DMS153 (cell line): ENCODE measurements around the gene CAMTA1.

Experiments used
- DNase-seq: peaks from one replicate; lab custom pipeline; 2025; lab: John Stamatoyannopoulos, UW

Gene CAMTA1

DNA sequence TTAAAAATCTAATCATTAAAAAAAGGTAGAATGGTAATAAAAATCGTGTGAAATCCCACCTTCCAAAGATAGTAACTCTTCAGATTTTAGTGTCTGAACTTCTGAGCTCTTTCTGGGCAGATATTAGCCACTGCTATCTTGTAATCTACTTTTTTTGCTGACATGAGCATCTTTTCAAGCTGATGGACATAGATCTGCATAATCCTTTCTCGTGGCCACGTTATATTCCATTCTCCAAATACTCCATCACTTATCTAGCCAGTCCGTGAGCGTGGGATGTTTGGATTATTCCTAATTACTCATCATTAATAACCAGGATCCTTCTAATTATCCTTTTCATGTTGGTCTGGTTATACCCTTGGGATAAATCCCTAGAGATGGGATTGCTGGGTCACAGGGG lies 731.7 kb downstream of the CAMTA1 start:
- DNase-seq = no peak

- no peak for DNase-seq
Observed at GRCh38 chr1:7517611-7518330, 732.5 kb downstream of the CAMTA1 start.

GRCh38 chr1:7518411-7518810 lies 733.2 kb downstream of the CAMTA1 start:
- DNase-seq = no peak

DNA sequence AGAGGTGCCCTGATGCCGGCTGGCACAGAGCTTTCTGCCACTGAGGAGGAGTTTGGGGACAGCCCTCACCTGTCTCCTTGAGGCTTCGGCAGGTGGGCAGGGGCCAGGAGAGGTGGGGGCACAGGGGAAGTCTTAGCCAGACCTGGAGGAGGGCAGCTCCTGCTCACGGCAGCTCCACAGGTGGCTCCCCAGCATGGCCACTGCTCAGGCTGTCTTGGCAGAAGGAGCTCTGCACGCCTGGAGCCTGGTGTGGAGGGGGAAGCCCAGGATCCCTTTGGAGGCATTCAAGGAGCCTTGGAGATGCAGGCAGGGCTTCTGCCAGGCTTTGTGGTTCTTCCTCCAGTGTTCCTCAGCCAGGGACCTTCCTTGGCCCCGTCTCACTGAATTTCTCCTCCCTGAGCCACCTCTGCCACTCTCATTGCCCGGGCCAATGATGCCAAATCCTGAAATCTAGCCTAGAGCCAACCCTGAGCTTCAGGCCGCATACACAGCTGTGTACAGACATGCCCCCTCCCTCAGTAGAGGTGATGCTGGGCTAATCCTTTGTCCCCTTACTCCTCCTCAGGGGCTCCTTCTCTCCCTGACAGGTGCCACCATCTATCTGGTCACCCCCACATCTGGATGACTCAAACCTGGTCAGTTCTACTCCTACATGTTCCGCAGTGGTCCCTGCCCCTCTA lies 734.1 kb downstream of the CAMTA1 start:
- DNase-seq = no peak

DNA sequence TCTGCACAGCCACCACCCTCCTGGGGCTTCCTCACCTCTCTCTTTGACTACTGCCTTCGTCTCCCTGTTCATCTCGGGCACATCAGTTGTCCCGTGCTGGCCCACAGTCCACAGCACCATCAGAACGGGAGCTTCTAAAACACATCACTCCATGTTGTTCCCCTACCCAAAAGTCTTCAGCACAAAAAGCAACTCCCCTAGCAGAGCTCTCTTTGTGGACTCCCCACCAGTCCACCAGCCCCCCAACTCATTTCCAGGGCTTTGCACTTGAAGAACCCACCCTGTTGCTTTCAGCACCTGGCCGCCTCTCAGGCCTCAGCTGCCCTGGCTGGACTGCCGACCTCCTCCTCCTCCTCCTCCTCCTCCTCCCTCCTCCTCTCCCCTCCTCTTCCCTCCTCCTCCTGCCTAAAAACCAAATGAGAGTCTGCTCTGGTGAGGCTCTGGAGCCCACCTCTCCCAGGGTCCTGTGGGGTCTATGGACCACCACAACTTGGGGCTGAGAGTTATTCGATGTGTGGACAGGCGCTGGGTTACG lies 734.7 kb downstream of the CAMTA1 start:
- DNase-seq = no peak

GRCh38 chr1:7520496-7520895 lies 735.2 kb downstream of the CAMTA1 start:
- DNase-seq = no peak

GRCh38 chr1:7524341-7525337 lies 739.4 kb downstream of the CAMTA1 start:
- DNase-seq = no peak

GRCh38 chr1:7525338-7526063 lies 740.2 kb downstream of the CAMTA1 start:
- no peak for DNase-seq

DNA sequence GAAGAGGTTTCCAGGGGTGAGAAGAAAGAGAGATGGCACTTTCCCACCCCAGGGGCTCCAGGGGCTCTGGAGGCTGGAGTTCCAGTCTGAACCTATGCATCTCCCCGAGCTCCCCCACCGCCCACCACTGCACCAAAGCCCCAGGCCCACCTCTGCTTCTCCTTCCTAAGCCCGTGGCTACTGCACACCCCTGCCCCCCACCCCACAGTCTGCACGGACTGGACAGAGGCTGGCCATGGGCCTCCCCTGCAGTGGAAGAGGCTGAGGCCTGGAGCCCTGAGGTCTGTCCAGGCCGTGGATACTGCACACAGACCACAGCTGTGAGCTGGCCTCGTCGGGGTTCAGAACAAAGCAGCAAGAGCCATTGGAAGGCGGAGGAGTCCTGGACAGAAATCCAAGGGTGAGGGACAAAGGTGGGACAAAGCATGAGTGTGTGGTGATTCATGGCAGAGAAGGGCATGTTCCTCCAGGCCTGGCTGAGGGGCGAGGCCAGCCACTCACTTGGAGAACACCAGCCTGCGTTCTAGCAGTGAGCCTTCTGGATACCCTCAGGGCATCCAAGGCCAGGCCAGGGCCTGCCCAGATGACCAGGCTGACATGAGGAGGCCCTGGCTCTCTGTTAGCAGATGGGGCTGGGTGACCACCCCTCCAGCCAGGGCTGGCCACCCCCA lies 741.1 kb downstream of the CAMTA1 start:
- DNase-seq = no peak

DNA sequence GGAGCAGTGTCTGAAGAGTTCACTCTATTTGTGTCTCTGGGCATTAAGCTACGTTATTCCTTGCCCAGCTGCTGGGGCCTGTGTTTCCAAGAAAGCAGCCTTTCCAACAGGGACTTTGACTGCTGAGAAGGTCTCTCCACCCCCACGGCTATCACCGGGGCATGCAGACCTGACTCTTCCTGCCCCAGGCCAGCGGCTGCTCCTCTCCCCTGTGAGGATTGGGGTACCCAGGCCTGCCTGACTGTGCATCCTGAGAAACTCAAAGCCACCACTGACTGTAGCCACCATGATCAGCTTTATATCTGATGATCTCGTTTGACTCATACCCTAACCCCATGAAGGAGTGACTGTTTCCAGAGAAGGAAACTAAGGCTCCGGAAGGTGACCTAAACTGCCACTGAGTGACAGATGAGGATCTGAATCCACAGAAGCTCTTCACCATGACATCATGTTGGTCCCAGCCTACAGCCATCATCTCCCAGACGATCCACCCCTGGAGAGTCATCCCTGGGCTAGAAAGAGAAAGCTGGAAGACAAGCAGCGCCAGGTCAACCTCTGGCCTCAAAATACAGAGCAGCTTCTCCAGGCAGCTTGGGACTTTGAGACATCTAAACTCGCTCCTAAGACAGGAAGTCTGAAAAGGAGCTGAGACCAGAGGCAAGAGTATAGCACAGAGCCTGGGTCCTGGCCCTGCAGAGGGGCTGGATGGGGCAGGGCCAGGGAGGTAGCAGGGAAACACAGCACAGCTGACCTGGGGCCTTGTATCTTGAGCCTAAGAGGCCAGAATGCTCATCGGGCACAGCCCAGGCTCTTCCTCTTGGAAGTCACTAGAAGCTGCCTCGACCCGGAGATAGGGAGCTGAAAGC lies 741.8 kb downstream of the CAMTA1 start:
- no peak for DNase-seq

DNA sequence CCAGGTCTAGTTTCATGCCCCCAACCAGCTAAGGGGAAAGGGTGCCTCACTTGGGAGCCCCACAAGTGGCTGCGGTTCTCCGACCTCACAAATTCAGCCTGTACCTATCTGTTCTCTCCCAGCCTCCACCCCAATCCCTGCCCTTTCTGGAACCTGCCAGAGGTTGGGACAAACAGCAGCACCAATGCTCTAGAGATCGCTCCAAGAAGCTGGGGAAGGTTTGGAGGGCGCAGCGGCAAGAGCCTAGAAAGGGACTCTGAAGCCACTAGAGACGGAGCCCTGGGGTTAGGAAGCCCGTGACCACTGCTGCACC lies 742.4 kb downstream of the CAMTA1 start:
- DNase-seq = no peak

- DNase-seq = no peak
Observed at GRCh38 chr1:7528386-7529198, 743.3 kb downstream of the CAMTA1 start.

DNA sequence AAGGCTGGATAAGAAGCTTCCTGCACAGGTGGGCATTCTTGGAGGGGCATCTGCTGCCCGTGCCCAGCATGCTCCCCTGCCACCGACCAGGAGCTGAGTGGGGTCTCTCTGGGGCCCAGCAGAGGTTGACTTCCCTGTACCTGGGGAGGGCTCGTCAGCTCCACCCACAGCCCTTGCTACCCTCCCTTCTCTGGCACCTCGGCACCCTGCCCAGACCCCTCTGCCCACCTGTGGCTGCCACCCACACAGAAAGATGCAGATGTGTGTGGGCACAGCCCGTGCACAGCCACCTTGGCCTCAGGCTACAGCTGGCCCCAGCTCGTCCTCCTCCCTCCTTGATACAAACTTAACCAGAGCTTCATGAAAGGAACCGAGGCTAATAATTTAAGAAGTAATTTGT lies 744.7 kb downstream of the CAMTA1 start:
- no peak for DNase-seq

- DNase-seq = no peak
Observed at GRCh38 chr1:7531562-7532340, 746.5 kb downstream of the CAMTA1 start.

GRCh38 chr1:7533006-7533405 lies 747.8 kb downstream of the CAMTA1 start:
- no peak for DNase-seq

DNA sequence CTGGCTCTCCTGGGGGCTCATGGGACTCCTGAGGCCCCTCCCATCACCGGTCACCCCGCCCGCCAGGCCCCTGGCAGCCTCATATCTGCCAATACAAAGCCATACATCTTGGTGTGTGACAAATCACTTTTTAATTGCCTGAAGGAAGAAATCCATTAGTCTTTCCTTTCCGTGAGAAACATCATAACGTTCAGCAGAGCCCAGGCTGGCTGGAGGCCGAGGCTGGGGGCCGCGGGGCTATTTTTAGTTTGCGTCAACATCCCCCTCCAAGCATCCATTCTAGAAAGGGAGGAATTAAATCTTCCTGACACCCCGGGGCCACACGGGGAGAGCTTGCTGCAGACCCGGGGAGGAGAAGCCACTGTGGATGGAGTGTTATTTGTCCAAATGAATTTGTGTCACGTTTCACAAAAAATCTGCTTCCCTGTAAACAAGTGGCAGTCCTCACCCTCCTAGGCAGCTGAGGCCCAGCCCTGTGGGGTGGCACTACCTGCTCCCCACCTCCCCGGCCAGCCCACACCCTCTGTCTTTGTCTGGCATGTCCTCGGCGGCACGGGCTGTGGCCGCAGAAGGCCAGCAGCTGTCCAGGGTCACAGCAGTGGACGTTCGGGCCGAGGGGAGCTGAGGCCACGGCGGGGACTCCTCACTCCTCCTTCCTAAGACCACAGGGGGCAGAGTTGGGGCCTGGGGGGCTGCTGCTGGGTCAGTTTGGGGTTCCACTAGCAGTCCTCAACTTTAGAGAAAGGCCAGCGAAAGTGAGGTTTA lies 749.0 kb downstream of the CAMTA1 start:
- DNase-seq = no peak

GRCh38 chr1:7535016-7535415 lies 749.8 kb downstream of the CAMTA1 start:
- no peak for DNase-seq
